DND-41 (cell line): ENCODE measurements around the gene ADAMTSL3.

ENCODE experiments used
- ATAC-seq: fragments of 200-7000 bp; cut with Tn5 transposase; 3 replicates; pipeline ENCODE4 v1.9.1; 2021; ENCODE audit warnings: low read depth; ENCODE audit not compliant: insufficient read depth
- DNase-seq: peaks from one replicate; pipeline ENCODE4 v3.0.0-alpha.2; 2020
- H2AFZ ChIP-seq: 2 replicates; pipeline ENCODE4 v1.6.0; 2012; ENCODE audit warnings: low read depth, low read length
- H3K27ac ChIP-seq: 2 replicates; pipeline ENCODE4 v1.5.1; 2012; ENCODE audit warnings: low read length, inconsistent platforms
- H3K27me3 ChIP-seq: fragments of 200-600 bp; sonication (generic); 2 replicates; pipeline ENCODE4 v1.6.0; 2012; ENCODE audit warnings: low read length, mild to moderate bottlenecking, inconsistent platforms; ENCODE audit not compliant: insufficient read depth, poor library complexity
- H3K36me3 ChIP-seq: 2 replicates; pipeline ENCODE4 v1.5.1; 2012; ENCODE audit warnings: low read length, inconsistent platforms; ENCODE audit not compliant: insufficient read depth
- H3K4me1 ChIP-seq: 2 replicates; pipeline ENCODE4 v1.5.1; 2012; ENCODE audit warnings: mild to moderate bottlenecking, low read length; ENCODE audit not compliant: insufficient read depth
- H3K4me2 ChIP-seq: 2 replicates; pipeline ENCODE4 v1.6.0; 2012; ENCODE audit warnings: mild to moderate bottlenecking, moderate library complexity, low read length, inconsistent platforms; ENCODE audit not compliant: insufficient read depth
- H3K4me3 ChIP-seq, 2 experiments: fragments of 200-600 bp in 1 of 2; shearing (Covaris generic) in 1 of 2; 2 replicates each; pipeline ENCODE4 v1.5.1; 2012 to 2016; ENCODE audit warnings: inconsistent platforms in 2 of 2, low read length in 2 of 2, mild to moderate bottlenecking in 2 of 2, low read depth in 1 of 2, moderate library complexity in 1 of 2
- H3K79me2 ChIP-seq: 2 replicates; pipeline ENCODE4 v1.6.0; 2012; ENCODE audit warnings: low read length, inconsistent platforms; ENCODE audit not compliant: insufficient read depth
- H3K9ac ChIP-seq: 2 replicates; pipeline ENCODE4 v1.6.0; 2012; ENCODE audit warnings: low read depth, mild to moderate bottlenecking, inconsistent platforms, low read length, moderate library complexity
- H3K9me3 ChIP-seq: 2 replicates; pipeline ENCODE4 v1.5.1; 2012; ENCODE audit warnings: low read length, moderate library complexity, mild to moderate bottlenecking, inconsistent platforms; ENCODE audit not compliant: insufficient read depth, severe bottlenecking
- H4K20me1 ChIP-seq: 2 replicates; pipeline ENCODE4 v1.6.0; 2012; ENCODE audit warnings: low read length; ENCODE audit not compliant: insufficient read depth
- CTCF ChIP-seq: IDR thresholded peaks from 2 replicates; pipeline ENCODE4 v1.5.1; 2012; ENCODE audit warnings: borderline replicate concordance, low read length, moderate library complexity, mild to moderate bottlenecking; ENCODE audit not compliant: poor library complexity, severe bottlenecking; ENCODE audit errors: extremely low read depth
- EZH2 ChIP-seq: IDR thresholded peaks from 3 replicates; pipeline ENCODE4 v1.6.1; 2012; ENCODE audit warnings: borderline replicate concordance, low read depth, mild to moderate bottlenecking, moderate library complexity, low read length, inconsistent platforms; ENCODE audit not compliant: severe bottlenecking

ADAMTSL3 gene

DNA sequence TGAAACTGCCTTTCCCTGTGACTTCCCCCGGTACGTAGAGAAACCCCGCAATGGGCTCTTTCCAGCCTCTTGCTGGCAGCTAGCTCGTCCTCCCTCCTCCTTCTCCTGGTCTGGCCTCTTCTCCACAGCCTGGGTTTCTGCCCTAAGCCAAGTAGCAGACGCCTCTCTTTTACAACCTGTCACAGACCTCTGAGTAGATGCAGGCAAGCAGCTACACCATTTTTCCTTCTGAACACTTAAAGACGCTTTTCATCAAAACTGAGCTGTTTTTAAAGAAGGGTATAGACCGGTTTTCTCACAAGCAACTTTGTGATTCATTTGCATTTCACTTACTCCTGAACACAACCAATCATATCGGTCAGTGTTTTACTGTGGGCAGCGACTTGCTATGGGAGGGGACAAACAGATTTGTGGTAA, 32.0 kb downstream of the ADAMTSL3 start:
- no peak overlapping the region for H3K4me3 ChIP-seq
- TF ChIP-seq CTCF (no peak), EZH2 (no peak)
- H3K27me3 ChIP-seq = no peaks in the 10 kb centered on the region
- H3K4me2 ChIP-seq = no peak overlapping the region
- H3K4me1 ChIP-seq = no peaks in the 10 kb centered on the region
- no peak overlapping the region for H3K9ac ChIP-seq
- no peaks in the 10 kb centered on the region for H3K79me2 ChIP-seq
- H3K9me3 ChIP-seq = no peaks in the 10 kb centered on the region
- H2AFZ ChIP-seq = no peak overlapping the region
- ATAC-seq (no peak), DNase-seq (no peak)
- no peak overlapping the region for H3K27ac ChIP-seq
- H4K20me1 ChIP-seq = no peaks in the 10 kb centered on the region
- H3K36me3 ChIP-seq = no peaks in the 10 kb centered on the region

- H3K4me2 ChIP-seq = no peak overlapping the region
- H3K36me3 ChIP-seq = no peaks in the 10 kb centered on the region
- DNase-seq (no peak), ATAC-seq (no peak)
- H3K9ac ChIP-seq = no peak overlapping the region
- no peaks in the 10 kb centered on the region for H3K4me1 ChIP-seq
- no peaks in the 10 kb centered on the region for H3K27me3 ChIP-seq
- TF ChIP-seq CTCF (no peak), EZH2 (no peak)
- H3K4me3 ChIP-seq = no peak overlapping the region
- H3K9me3 ChIP-seq = no peaks in the 10 kb centered on the region
- no peak overlapping the region for H3K27ac ChIP-seq
- H2AFZ ChIP-seq = no peak overlapping the region
- no peaks in the 10 kb centered on the region for H4K20me1 ChIP-seq
- no peaks in the 10 kb centered on the region for H3K79me2 ChIP-seq
These were observed 34.3 kb downstream of the ADAMTSL3 start for GRCh38 chr15:83688201-83688600.

GRCh38 chr15:83690676-83691075, 36.8 kb downstream of the ADAMTSL3 start:
- H3K4me2 ChIP-seq = no peak overlapping the region
- H2AFZ ChIP-seq = no peak overlapping the region
- no peaks in the 10 kb centered on the region for H3K79me2 ChIP-seq
- no peaks in the 10 kb centered on the region for H3K9me3 ChIP-seq
- H3K36me3 ChIP-seq = no peaks in the 10 kb centered on the region
- no peak for TF ChIP-seq CTCF
- H3K4me3 ChIP-seq = no peak overlapping the region
- ATAC-seq = no peak
- H3K27ac ChIP-seq = no peak overlapping the region
- no peak for DNase-seq
- no peaks in the 10 kb centered on the region for H3K4me1 ChIP-seq
- no peaks in the 10 kb centered on the region for H3K27me3 ChIP-seq
- H4K20me1 ChIP-seq = no peaks in the 10 kb centered on the region
- no peak overlapping the region for H3K9ac ChIP-seq
